Esophagus muscularis mucosa (tissue), 4 donors: ENCODE measurements around the gene FAM169A. TPM values are rescaled to one million over a fixed set of nuclear protein-coding genes. Genes with fewer than 3 reads are reported as not detected.
"Not testable (repeated sequence)": the region's sequence is repeated elsewhere in the genome, so short reads cannot be mapped to it uniquely, and the experiment has no call there.

Experiments used
- DNase-seq: peaks from one replicate; pipeline ENCODE4 v3.0.0-alpha.2; 2017; ENCODE audit errors: extremely low spot score
- H3K27ac ChIP-seq, 4 donors: fragments of 200-600 bp; sonication (generic); replicated peaks in 1 of 4; 1 replicate in 3 of 4; 2 replicates in 1 of 4; pipeline ENCODE4 v1.5.1; 2016 to 2019; ENCODE audit warnings: mild to moderate bottlenecking in 1 of 4
- H3K27me3 ChIP-seq, 4 donors: fragments of 200-600 bp; sonication (generic); one replicate each; pipeline versions ENCODE4 v1.5.1 to v1.6.0; 2016 to 2019
- H3K36me3 ChIP-seq, 4 donors: fragments of 200-600 bp; sonication (generic); one replicate each; pipeline ENCODE4 v1.5.1; 2016 to 2019
- H3K4me1 ChIP-seq, 4 donors: fragments of 200-600 bp; sonication (generic); one replicate each; pipeline ENCODE4 v1.5.1; 2016 to 2019
- H3K4me3 ChIP-seq, 4 donors: fragments of 200-600 bp; sonication (generic); 1 replicate in 2 of 4; 2 replicates in 2 of 4; pipeline ENCODE4 v1.5.1; 2016 to 2019; ENCODE audit warnings: mild to moderate bottlenecking in 4 of 4, moderate library complexity in 1 of 4
- H3K9me3 ChIP-seq, 4 donors: fragments of 200-600 bp; sonication (generic); 1 replicate in 3 of 4; 2 replicates in 1 of 4; pipeline ENCODE4 v1.5.1; 2016 to 2019
- EP300 ChIP-seq: sonication (generic); formaldehyde crosslinking; IDR thresholded peaks from one replicate; pipeline ENCODE4 v1.6.1; 2017; ENCODE audit warnings: antibody characterized with exemption
- POLR2A ChIP-seq: fragments of 450-650 bp; IDR thresholded peaks from one replicate; pipeline ENCODE4 v1.6.1; 2017; ENCODE audit warnings: antibody characterized with exemption, moderate library complexity, mild to moderate bottlenecking, low read depth
- POLR2AphosphoS5 ChIP-seq, 2 donors: sonication (generic); formaldehyde crosslinking; IDR thresholded peaks; one replicate each; pipeline ENCODE4 v1.6.1; 2017; ENCODE audit warnings: antibody characterized with exemption in 2 of 2
- WGBS: methylation state at CpG from one replicate; pipeline ENCODE4 v1.1.5; 2018; 5-methylcytosine and 5-hydroxymethylcytosine counted together
- intact Hi-C: fragments of 100-400 bp; cut with DNase I; formaldehyde crosslinking; loops from one replicate; pipeline ENCODE4 v1.15.1; 2023
- total RNA-seq, 4 donors: library from RNA; depleted of rRNA; stranded (reverse); fragments of >200 nt; gene quantifications; one replicate each; pipeline versions ENCODE4 v1.1.0 to v1.2.1, GENCODE V29; 2016
- TF ChIP-seq, protein P1 (sequence below), 3 experiments: fragments of 200-600 bp in 2 of 3; fragments of 450-650 bp in 1 of 3; sonication (generic) in 2 of 3; IDR thresholded peaks; one replicate each; pipeline ENCODE4 v1.5.1; 2017 to 2019; ENCODE audit warnings: antibody characterized with exemption in 3 of 3, mild to moderate bottlenecking in 2 of 3, moderate library complexity in 1 of 3

FAM169A gene
- total RNA-seq, 4 donors from 2014 or later, result 0.80 to 2.1 (median 1.3) TPM

GRCh38 chr5:74801197-74801596, 65.0 kb downstream of the FAM169A start:
- TF ChIP-seq POLR2A (no peak), POLR2AphosphoS5 (IDR thresholded peaks at IDR 0.05) (no peak), EP300 (no peak)
- TF ChIP-seq, protein P1, sequence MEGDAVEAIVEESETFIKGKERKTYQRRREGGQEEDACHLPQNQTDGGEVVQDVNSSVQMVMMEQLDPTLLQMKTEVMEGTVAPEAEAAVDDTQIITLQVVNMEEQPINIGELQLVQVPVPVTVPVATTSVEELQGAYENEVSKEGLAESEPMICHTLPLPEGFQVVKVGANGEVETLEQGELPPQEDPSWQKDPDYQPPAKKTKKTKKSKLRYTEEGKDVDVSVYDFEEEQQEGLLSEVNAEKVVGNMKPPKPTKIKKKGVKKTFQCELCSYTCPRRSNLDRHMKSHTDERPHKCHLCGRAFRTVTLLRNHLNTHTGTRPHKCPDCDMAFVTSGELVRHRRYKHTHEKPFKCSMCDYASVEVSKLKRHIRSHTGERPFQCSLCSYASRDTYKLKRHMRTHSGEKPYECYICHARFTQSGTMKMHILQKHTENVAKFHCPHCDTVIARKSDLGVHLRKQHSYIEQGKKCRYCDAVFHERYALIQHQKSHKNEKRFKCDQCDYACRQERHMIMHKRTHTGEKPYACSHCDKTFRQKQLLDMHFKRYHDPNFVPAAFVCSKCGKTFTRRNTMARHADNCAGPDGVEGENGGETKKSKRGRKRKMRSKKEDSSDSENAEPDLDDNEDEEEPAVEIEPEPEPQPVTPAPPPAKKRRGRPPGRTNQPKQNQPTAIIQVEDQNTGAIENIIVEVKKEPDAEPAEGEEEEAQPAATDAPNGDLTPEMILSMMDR (IDR thresholded peaks at IDR 0.05), result no peak
- Histone ChIP-seq H3K4me1 (no peaks in the 10 kb centered on the region), H3K36me3 (no peaks in the 10 kb centered on the region), H3K9me3 (no peaks in the 10 kb centered on the region), H3K27ac (no peak overlapping the region), H3K27me3 (no peaks in the 10 kb centered on the region), H3K4me3 (no peak overlapping the region)
- intact Hi-C loops, result no loop called here
- 87% methylated on average over 3 of the region's 3 CpGs for WGBS
- no peak for DNase-seq

DNA sequence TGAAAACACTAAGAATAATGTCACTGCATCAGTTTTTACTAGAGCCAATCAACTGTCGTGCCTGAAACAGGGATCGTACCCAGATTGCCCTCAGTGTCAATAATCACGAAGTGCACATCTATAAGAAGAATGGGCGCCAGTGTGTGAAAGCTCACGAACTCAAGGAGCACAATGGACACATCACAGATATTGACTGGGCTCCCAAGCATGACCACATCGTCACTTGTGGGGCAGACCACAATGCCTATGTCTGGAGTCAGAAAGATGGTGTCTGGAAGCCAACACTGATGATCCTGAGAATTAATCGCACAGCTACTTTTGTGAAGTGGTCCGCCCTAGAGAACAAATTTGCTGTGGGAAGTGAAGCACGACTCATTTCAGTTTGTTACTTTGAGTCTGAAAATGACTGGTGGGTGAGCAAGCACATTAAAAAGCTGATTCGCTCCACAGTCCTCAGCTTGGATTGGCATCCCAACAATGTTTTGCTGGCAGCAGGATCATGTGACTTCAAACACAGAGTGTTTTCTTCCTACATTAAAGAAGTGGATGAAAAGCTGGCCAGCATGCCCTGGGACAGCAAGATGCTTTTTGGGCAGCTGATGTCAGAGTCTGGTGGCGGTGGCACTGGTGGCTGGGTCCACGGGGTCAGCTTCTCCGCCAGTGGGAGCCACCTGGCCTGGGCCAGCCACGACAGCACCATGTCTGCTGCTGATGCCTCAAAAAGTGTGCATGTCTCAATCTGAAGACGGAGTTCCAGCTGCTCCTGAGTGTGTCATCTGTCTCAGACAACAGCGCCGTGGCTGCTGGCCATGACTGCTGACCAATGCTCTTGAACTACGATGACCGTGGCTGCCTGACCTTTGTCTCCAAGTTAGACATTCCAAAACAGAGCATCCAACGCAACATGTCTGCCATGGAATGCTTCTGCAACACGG, 66.9 kb downstream of the FAM169A start:
- Histone ChIP-seq H3K4me3 (no peak overlapping the region), H3K4me1 (no peaks in the 10 kb centered on the region), H3K27ac (no peak overlapping the region), H3K9me3 (no peaks in the 10 kb centered on the region), H3K36me3 (no peaks in the 10 kb centered on the region), H3K27me3 (no peaks in the 10 kb centered on the region)
- intact Hi-C loops, result no loop called here
- 93% methylated on average over 17 of the region's 21 CpGs for WGBS
- no peak for DNase-seq
- no peak for TF ChIP-seq POLR2AphosphoS5 (IDR thresholded peaks at IDR 0.05)
- no peak for TF ChIP-seq POLR2A
- TF ChIP-seq, protein P1 (IDR thresholded peaks at IDR 0.05), result no peak
- TF ChIP-seq EP300, result no peak

DNA sequence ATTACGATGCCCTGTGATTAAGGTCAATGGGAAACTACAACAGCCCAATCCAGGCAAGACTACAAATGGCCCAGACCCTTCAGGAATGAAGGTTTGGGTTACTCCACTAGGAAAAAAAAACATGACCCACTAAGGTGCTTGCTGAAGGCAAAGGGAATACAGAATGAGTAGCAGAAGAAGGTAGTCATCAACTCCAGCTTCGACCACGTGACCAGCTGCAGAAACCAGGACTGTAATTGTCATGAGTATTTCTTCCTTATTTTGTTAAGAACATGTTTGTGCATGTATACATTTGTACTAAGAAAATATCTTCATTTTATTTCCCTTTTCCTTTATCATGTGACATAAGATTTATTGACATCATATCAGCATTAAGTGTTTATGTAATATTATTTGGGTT, 74.5 kb downstream of the FAM169A start:
- H3K27me3 ChIP-seq, H3K4me1 ChIP-seq, intact Hi-C loops, H3K27ac ChIP-seq, DNase-seq, H3K9me3 ChIP-seq, H3K4me3 ChIP-seq, H3K36me3 ChIP-seq: not testable (repeated sequence)
- WGBS, result 100% methylated on average over 3 of the region's 3 CpGs

GRCh38 chr5:74787424-74787823, 78.8 kb downstream of the FAM169A start:
- TF ChIP-seq EP300, result no peak
- TF ChIP-seq, protein P1 (IDR thresholded peaks at IDR 0.05), result no peak
- TF ChIP-seq POLR2A, result no peak
- no peak for TF ChIP-seq POLR2AphosphoS5 (IDR thresholded peaks at IDR 0.05)
- Histone ChIP-seq H3K4me1 (no peaks in the 10 kb centered on the region), H3K36me3 (no peaks in the 10 kb centered on the region), H3K27ac (no peak overlapping the region), H3K4me3 (no peak overlapping the region), H3K27me3 (no peaks in the 10 kb centered on the region), H3K9me3 (no peaks in the 10 kb centered on the region)
- DNase-seq, result no peak
- WGBS, result 95% methylated on average over 6 of the region's 6 CpGs
- intact Hi-C loops, result no loop called here

DNA sequence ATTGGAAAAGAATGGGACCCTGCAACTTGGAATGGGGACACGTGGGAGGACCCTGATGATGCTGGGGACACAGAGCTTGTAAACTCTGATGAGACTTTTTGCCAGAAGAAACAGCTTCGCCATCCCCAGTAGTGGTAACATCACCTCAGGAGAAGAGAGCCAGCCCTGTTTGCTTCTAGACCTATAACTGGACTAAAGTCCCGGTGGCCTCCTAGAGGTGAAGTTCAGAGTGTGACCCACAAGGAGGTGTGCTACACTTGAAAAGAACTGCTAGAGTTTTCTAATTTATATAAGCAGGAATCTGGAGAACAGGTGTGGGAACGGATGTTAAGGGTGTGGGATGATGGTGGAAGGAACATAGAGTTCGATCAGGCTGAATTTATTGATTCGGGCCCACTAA, 79.3 kb downstream of the FAM169A start:
- Histone ChIP-seq H3K4me1 (no peaks in the 10 kb centered on the region), H3K27me3 (no peaks in the 10 kb centered on the region), H3K9me3 (no peaks in the 10 kb centered on the region), H3K27ac (no peak overlapping the region), H3K36me3 (no peaks in the 10 kb centered on the region), H3K4me3 (no peak overlapping the region)
- 88% methylated on average over 6 of the region's 6 CpGs for WGBS
- no peak for DNase-seq
- no peak for TF ChIP-seq EP300
- TF ChIP-seq POLR2A, result no peak
- TF ChIP-seq POLR2AphosphoS5 (IDR thresholded peaks at IDR 0.05), result no peak
- TF ChIP-seq, protein P1 (IDR thresholded peaks at IDR 0.05), result no peak
- intact Hi-C loops, result no loop called here
